ENCODE results near the gene IPO5. TPM values are rescaled to one million over a fixed set of nuclear protein-coding genes. Genes with fewer than 3 reads are reported as not detected.

Gene IPO5
- total and polyA plus RNA-seq, 2 of the 8 experiments (the other 6 are each of a cell fraction or from before 2014, with no cell fraction given): 143 to 410 TPM

GRCh38 chr13:97979051-97979450, 25.6 kb downstream of the IPO5 start:
- CTCF ChIA-PET (ENCODE audit: partially characterized antibody): interaction anchor here (2.7 kb wide), 1 partner anchor 123 kb away, joined by 11 read pairs; no protein-coding TSS in a partner anchor
- peak overlapping the region in 3 of 4 experiments; percentile 86 to 98 (median 94); a peak in 4 of 8 replicates for H3K4me3 ChIP-seq (ENCODE audit: extremely low read depth in 1 of 4, insufficient read depth in 2 of 4, low read depth in 3 of 4, low read length in 4 of 4)
- FAIRE-seq (no peak), DNase-seq (ENCODE audit: low read depth in 1 of 2, low spot score in 2 of 2) (no peak)
- WGBS, 2 experiments (ENCODE audit: extremely low coverage in 1 of 2, insufficient coverage in 1 of 2, insufficient read length in 1 of 2, insufficient replicate concordance in 2 of 2, low coverage in 1 of 2, low lambda C conversion rate in 2 of 2, missing lambda C conversion rate in 1 of 2): 69% methylated on average over 5 of the region's 5 CpGs; no CpG with 5 or more reads in 1 of the 2 experiments
- H3K9ac ChIP-seq (replicated peaks in 1 of 4; ENCODE audit: extremely low read depth in 1 of 4, low read depth in 3 of 4, low read length in 3 of 4): no peak overlapping the region
- no peak overlapping the region for H3K56ac ChIP-seq (replicated peaks; ENCODE audit: insufficient read length, low read depth, low read length)
- no peak overlapping the region for H2AFZ ChIP-seq (ENCODE audit: low read length)
- no peaks in the 10 kb centered on the region for H3K27me3 ChIP-seq (replicated peaks in 1 of 4; ENCODE audit: control insufficient read depth in 3 of 4, extremely low read depth in 1 of 4, insufficient read depth in 3 of 4, low read length in 3 of 4)
- H2BK5ac ChIP-seq (ENCODE audit: low read depth, low read length): no peak overlapping the region
- no peaks in the 10 kb centered on the region for H3K9me3 ChIP-seq (ENCODE audit: insufficient read depth in 2 of 2, low read depth in 1 of 2, low read length in 1 of 2)
- H3K23me2 ChIP-seq (ENCODE audit: low read depth, low read length): peaks cover 12% of the 10 kb centered on the region; the same call in 1 of the 2 replicates
- POLR2A ChIA-PET (ENCODE audit: partially characterized antibody): interaction anchor here (0.6 to 3.0 kb wide), 10 partner anchors 9 to 810 kb away, joined by 3 to 19 read pairs (median 4); no protein-coding TSS in a partner anchor
- no peak overlapping the region for H4K91ac ChIP-seq (replicated peaks; ENCODE audit: insufficient read length, low read length)
- H2BK120ac ChIP-seq (replicated peaks; ENCODE audit: low read depth, low read length): no peak overlapping the region
- H2BK20ac ChIP-seq (ENCODE audit: low read length): no peak overlapping the region
- H3K18ac ChIP-seq (ENCODE audit: extremely low read depth, low read length): no peak overlapping the region
- H2BK15ac ChIP-seq (ENCODE audit: low read length): no peak overlapping the region
- no peak overlapping the region for H2BK12ac ChIP-seq (ENCODE audit: low read depth, low read length)
- H3K14ac ChIP-seq (ENCODE audit: insufficient read length): no peak overlapping the region
- H3K36me3 ChIP-seq (ENCODE audit: control insufficient read depth in 2 of 4, insufficient read depth in 4 of 4, low read length in 3 of 4): peaks cover 0 to 39% (median 8%) of the 10 kb centered on the region in 4 experiments; a peak in 5 of 8 replicates
- no peak overlapping the region for H3K23ac ChIP-seq (ENCODE audit: insufficient read length)
- H4K8ac ChIP-seq (ENCODE audit: extremely low read depth, insufficient read depth, low read length): no peak overlapping the region
- peak overlapping the region; percentile 71 for H4K5ac ChIP-seq (ENCODE audit: insufficient read length, low read depth, low read length)
- H3K4ac ChIP-seq (replicated peaks; ENCODE audit: insufficient read length, low read depth, low read length): no peak overlapping the region
- H3K4me2 ChIP-seq (ENCODE audit: insufficient read depth in 1 of 2, low read depth in 2 of 2, low read length in 2 of 2): peak overlapping the region; percentile 71; a peak in 3 of 4 replicates
- H3K4me1 ChIP-seq (replicated peaks in 1 of 4; ENCODE audit: control insufficient read depth in 3 of 4, insufficient read depth in 4 of 4, low read length in 3 of 4): peaks cover 0 to 4% (median 1%) of the 10 kb centered on the region in 4 experiments; a peak in 2 of 7 replicates
- H3K79me2 ChIP-seq (ENCODE audit: control insufficient read depth in 1 of 2, insufficient read depth in 2 of 2, low read length in 2 of 2): peaks cover 13 to 68% of the 10 kb centered on the region in 2 experiments
- H3K79me1 ChIP-seq (ENCODE audit: low read depth, low read length): no peaks in the 10 kb centered on the region
- H4K20me1 ChIP-seq (replicated peaks in 1 of 2; ENCODE audit: control insufficient read depth in 1 of 2, insufficient read depth in 2 of 2, low read length in 2 of 2): peaks cover 0 to 13% of the 10 kb centered on the region in 2 experiments
- no peak overlapping the region for H3K27ac ChIP-seq (ENCODE audit: low read depth, low read length)
- no peak overlapping the region for H2AK5ac ChIP-seq (ENCODE audit: low read depth, low read length)
- TF ChIP-seq TAF1 (IDR thresholded peaks at IDR 0.05; ENCODE audit: low read depth, low read length): no peak
- TF ChIP-seq RAD21 (IDR thresholded peaks at IDR 0.05 in 1 of 2, conservative IDR thresholded peaks at IDR 0.05 in 1 of 2; ENCODE audit: low read depth in 2 of 2, low read length in 2 of 2): no peak
- TF ChIP-seq RBBP5 (IDR thresholded peaks at IDR 0.05; ENCODE audit: borderline replicate concordance, low read depth, low read length): no peak
- TF ChIP-seq NRF1 (IDR thresholded peaks at IDR 0.05; ENCODE audit: low read depth, low read length): no peak
- no peak for TF ChIP-seq JUND (IDR thresholded peaks at IDR 0.05; ENCODE audit: low read length)
- no peak for TF ChIP-seq BACH1 (IDR thresholded peaks at IDR 0.05; ENCODE audit: low read length)
- no peak for TF ChIP-seq RNF2 (IDR thresholded peaks at IDR 0.05; ENCODE audit: borderline replicate concordance, low read depth, low read length, missing control alignments, poor library complexity, severe bottlenecking)
- no peak for TF ChIP-seq HDAC6 (IDR thresholded peaks at IDR 0.05; ENCODE audit: low read depth, low read length)
- TF ChIP-seq SP1 (IDR thresholded peaks at IDR 0.05; ENCODE audit: low read depth, low read length): no peak
- no peak for TF ChIP-seq JUN (IDR thresholded peaks at IDR 0.05; ENCODE audit: low read depth, low read length)
- TF ChIP-seq SP4 (IDR thresholded peaks at IDR 0.05; ENCODE audit: low read length): no peak
- TF ChIP-seq CTBP2 (IDR thresholded peaks at IDR 0.05; ENCODE audit: borderline replicate concordance, insufficient read depth, insufficient read length, low read length): no peak
